GM12873 (cell line): ENCODE measurements around the gene FAM3B.

Experiments used
- CTCF ChIP-seq: IDR thresholded peaks from 2 replicates; pipeline ENCODE4 v1.5.1; 2012; ENCODE audit warnings: low read depth, mild to moderate bottlenecking, moderate library complexity, low read length, control low read depth; ENCODE audit not compliant: insufficient read depth; ENCODE audit errors: missing control alignments

The FAM3B gene

GRCh38 chr21:41322496-41323382 lies 6.1 kb downstream of the FAM3B start:
- no peak for TF ChIP-seq CTCF

GRCh38 chr21:41325138-41325912 lies 8.7 kb downstream of the FAM3B start:
- TF ChIP-seq CTCF: no peak

GRCh38 chr21:41326414-41327080 lies 9.9 kb downstream of the FAM3B start:
- no peak for TF ChIP-seq CTCF

GRCh38 chr21:41327753-41328152 lies 11.2 kb downstream of the FAM3B start:
- no peak for TF ChIP-seq CTCF

- no peak for TF ChIP-seq CTCF
Observed at GRCh38 chr21:41328660-41329607, 12.3 kb downstream of the FAM3B start.

- TF ChIP-seq CTCF: no peak
Observed at GRCh38 chr21:41333752-41334151, 17.2 kb downstream of the FAM3B start.
